Measurements from ENCODE around the gene TBCEL.
"Not testable (repeated sequence)": the region's sequence is repeated elsewhere in the genome, so short reads cannot be mapped to it uniquely, and the experiment has no call there.

Gene TBCEL

GRCh38 chr11:121105063-121105480 is 81.2 kb downstream of the TBCEL start:
- peak in 1 of 56 donors; percentile 7 for DNase-seq

DNA sequence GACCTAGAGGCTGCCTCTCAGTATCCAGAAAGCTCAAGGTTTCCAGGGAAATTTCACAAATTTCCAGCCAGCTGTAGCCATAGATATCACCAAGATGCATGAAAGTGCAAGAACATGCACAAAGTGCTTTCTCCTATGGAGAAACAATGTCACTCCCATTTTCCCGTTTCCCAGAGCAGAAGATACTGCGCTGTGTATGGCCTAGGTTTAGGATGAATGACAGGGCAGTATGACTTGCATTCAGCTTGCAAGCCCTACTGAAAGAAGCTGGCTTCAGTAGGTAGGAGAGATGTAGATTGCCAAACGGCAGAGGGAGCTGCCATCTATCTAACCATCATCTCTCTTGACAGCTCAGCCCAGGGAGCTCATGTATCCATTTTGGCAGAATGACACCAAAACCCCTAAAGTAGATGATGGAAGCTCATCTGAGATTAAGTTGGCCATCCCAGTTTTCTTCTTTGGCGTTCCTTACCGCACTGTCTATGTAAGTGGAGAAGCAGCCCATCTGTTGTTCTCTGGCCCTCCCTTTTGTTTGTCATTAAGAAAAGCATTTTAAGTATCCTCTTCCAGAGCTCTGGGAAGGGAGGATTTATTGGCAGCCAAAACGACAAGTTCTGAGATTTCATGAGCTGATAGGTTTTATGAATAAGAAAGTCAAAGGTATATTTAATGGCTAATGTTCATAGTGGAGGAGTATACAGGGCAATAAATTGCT is 81.7 kb downstream of the TBCEL start:
- no peak for DNase-seq

DNA sequence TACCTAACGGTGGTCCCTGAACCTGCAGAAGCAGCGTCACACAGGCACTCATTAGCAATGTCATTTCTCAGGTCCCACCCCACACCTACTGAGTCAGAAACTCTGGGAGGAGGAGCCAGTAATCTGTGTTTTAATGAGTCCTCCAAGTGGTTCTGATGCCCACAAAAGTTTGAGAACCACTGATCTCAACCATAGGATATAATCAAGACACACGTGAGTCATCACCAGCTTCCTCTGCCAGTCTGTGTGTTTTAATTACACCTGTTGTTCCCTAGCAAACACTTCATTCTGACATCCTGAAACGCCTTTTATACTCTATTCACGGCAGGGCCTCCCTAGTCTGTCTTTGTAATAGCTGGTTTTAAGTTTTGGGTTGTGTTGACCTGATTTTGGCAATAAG is 82.9 kb downstream of the TBCEL start:
- DNase-seq = no peak

GRCh38 chr11:121108413-121108812 is 84.5 kb downstream of the TBCEL start:
- no peak for DNase-seq

GRCh38 chr11:121109471-121109870 is 85.6 kb downstream of the TBCEL start:
- no peak for DNase-seq

DNA sequence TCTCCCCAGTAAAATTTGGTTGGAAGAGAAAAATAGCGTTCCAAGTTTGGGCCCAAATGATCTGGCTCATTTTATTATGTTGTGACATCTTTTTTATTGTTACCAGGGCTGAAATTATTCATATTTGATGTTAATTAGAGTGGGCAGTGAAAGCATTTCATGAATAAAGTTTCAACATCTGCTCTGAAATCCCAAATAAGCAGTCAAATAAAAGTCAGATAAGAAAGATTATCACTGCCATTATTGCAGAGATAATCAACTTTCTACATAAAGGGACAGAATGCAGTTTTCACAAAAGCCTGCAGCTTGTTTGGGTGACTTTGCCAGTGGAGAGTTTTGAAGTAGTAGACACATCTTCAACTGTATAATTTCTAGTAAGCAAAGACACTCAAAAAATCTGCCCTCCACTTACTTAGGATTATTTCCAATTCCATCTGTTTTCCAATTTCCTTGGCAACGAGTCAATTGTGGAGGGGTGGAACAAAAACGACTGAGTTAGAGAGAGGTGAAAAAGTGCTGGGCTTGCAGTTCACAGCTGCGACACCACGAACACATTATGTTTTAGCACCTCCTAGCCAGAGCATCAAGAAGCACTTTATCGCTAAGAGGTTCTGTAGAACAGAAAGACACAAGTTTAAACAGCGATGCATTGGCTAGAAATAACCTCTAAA is 86.1 kb downstream of the TBCEL start:
- DNase-seq = no peak

DNA sequence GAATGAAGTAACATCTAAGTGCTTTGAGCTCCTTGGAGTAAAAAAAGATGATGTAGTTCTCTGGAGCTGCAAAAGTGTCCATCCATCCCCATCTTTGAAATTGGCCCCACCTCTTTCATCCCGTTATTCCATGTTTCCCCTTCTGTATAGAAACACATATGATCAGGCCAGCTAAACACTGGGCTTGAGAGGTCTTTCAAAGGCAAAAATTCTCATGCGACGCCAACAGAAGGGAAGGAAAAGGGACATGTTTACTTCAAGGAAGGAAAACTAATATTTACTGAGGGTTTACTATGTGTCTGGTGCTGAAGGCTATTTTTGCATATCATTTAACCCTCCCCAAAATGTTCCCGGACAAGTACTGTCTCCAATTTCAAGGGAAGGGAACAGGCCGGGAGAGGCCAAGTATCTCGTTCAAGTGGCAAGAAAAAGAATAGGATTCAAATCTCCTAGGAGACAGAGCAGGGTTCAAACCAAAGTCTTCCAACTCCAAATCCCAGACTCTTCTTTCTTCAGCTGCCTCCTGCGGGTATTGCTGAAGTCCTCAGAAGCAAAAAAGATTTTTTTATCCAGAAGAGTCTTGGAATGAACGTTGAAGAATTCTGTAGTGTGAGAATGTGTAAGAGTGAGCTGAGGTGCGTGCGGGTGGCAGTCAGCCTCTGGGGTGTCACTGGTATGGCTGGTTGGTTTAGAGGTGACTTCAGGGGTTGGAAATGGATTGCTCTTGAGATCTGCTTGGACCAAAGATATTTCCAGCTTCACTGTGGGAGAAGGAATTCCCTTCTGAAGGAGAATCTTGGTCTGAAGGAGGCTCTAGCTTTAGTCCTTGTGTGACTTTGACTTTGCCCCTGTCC is 87.2 kb downstream of the TBCEL start:
- DNase-seq = no peak

DNA sequence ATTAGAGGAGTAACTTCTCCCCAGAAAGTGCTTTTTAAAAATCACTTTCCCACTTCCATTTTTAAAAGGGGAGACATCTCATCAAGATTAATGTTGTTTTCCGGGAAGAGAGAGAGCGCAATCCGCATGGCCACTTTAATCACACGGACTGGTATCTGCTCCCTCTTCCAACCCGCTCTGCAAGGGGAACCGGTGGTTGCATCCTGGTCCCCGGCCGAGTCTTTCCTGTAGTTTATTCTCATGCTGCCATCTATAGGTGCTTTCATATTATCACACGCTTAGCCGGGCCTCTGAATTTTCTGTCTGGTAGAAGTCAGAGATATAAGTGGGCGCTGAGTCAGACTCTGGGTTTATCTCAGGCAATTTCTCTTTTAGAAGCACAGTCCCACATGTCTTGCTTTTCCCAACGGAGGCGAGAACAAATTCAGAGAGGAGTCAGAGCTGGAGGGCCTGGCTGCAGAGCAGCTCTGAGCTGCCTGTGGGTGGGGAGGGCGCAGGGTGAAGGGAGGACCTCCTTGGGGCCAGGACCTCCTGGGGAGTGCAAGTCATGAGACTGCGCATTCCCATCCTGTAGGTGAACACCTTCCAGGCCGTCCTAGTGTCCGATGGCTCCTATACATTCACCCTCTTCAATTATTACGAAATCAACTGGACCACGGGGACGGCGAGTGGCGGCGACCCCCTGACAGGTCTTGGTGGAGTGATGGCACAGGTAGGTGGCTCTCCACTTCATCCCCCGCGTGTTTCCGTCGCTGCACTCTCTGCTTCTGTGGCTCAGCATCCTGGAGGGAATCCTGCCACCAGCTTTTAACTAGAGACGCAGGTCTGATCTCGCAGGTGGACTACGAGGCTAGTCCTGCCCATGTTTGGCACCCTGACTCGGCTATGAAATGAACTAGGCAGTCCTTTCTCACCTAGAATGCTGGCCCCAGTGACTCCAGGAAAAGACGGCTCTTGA is 88.9 kb downstream of the TBCEL start:
- peak in 45 of 56 donors; percentile 4 to 82 (median 46) for DNase-seq

DNA sequence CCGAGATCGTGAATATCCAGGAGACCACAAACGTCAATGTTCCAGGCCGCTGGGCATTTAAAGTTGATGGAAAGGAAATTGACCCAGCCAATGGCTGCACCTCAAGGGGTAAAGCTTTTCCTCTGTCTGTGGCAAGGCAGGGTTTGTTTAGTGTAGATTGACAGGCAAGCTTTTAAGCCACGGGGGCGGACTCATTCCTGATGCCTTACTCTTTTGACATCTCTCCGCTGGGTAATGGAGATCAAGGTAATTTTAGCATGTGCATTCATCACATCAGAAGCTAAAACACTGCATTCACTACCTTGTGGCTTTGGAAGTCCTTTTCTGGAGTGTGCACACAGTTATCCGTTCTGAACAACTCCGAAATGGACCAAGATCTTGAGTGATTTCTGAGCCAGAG is 89.7 kb downstream of the TBCEL start:
- DNase-seq = peak in 3 of 56 donors; percentile 11 to 37 (median 15)

DNA sequence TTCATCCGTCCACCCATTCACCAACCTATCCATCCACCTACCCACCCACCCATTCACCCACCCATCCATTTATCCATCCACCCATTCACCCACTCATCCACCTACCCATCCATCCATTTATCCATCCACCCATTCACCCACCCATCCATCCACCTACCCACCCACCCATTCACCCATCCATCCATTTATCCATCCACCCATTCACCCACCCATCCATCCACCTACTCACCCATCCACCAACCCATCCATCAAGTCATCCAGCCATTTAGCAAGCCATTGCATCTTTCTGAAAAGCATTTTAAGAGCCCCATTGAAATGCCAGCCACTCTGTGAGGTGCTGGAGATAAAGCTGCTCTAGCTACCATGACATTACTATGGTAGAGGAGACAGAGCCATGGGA is 91.1 kb downstream of the TBCEL start:
- DNase-seq = not testable (repeated sequence)

- no peak for DNase-seq
These were observed 93.9 kb downstream of the TBCEL start for GRCh38 chr11:121117788-121118187.

DNA sequence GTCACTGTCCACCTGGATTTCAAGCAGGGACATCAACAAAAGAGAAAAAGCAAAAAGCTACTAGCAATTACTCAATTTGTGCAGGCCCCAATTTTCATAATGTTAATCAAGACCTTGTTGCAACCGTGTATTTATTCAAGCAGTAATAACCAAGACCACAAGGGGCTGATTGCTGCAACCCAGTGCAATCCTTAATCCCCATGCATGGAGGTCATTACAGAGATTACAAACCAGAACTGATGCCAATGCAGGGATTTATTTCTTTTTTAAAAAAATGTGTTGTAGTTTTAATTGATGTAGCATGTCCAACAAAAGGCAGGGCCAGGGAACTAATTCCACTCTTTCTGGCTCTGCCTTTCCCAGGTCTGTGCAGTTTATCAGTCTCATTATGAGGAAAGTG is 95.5 kb downstream of the TBCEL start:
- no peak for DNase-seq

- no peak for DNase-seq
These were observed 98.4 kb downstream of the TBCEL start for GRCh38 chr11:121122328-121122727.

DNA sequence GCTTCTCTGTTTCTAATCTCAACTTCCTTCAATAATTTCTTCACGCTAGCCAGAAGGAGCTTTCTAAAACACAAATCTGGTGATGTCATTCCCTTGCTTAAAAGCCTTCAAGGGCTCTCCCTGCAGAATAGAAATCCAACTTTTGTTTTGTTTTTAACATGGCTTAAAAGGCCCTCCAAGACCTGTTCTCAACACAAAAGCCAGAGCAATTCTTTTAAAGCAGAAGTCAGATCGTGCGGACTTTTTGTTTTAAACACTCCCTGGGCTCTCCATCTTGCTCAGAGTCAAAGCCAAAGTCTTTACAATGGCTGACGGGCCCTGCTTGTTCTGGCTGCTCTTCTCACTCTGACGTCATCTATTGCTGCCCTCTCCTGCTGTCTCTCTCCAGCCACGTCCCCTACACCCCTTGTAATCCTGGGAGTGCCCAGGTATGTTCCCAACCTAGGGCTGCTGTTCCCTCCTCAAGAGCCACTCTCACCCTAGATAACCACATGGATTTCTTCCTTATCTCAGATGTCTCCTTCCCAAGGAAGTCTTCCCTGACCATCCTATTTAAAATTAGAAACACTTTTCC is 99.7 kb downstream of the TBCEL start:
- DNase-seq = no peak

- DNase-seq = no peak
These were observed 103.9 kb downstream of the TBCEL start for GRCh38 chr11:121127809-121128208.

- DNase-seq = no peak
These were observed 105.7 kb downstream of the TBCEL start for GRCh38 chr11:121129362-121130340.

- no peak for DNase-seq
These were observed 107.8 kb downstream of the TBCEL start for GRCh38 chr11:121131656-121132055.

- no peak for DNase-seq
These were observed 108.5 kb downstream of the TBCEL start for GRCh38 chr11:121132211-121132976.
